ENCODE measurements around the gene HOXA10. TPM values are rescaled to one million over a fixed set of nuclear protein-coding genes. Genes with fewer than 3 reads are reported as not detected.

The HOXA10 gene
- total and polyA plus RNA-seq, 4 donors = 0.21 to 0.29 (median 0.26) TPM; not detected in 1

DNA sequence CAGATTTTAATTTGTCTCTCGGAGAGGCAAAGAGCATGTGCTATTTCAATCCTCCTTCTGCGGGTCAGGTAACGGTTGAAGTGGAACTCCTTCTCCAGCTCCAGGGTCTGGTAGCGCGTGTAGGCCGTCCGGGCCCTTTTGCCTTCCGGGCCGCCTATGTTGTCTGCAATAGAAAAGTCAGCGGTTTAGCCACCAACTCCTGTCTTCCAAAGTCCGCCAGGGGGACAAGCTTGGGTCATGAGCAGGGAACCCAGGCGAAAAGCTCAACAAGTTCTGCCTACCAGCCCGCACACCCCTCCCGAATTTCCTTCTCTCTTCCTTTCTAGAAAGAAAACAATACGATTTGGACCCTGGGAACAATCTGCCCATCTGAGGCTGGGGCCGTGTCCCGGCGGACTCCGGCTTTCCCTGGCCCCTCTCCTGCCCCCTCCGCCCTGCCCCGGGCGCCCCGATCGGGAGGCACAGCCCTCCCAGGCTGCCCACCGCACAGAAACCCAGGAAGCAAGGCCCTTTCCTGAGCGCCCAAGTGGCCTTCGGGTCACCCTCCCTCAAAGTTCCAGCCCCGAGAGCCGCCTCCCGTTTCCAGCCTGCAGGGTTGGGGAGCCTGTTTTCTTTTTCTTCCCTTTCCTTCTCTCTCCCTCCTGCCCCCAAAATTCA lies 32.1 kb downstream of the HOXA10 start:
- no peak for ATAC-seq (ENCODE audit: insufficient read depth, low FRiP score)
- TF ChIP-seq, protein P1, sequence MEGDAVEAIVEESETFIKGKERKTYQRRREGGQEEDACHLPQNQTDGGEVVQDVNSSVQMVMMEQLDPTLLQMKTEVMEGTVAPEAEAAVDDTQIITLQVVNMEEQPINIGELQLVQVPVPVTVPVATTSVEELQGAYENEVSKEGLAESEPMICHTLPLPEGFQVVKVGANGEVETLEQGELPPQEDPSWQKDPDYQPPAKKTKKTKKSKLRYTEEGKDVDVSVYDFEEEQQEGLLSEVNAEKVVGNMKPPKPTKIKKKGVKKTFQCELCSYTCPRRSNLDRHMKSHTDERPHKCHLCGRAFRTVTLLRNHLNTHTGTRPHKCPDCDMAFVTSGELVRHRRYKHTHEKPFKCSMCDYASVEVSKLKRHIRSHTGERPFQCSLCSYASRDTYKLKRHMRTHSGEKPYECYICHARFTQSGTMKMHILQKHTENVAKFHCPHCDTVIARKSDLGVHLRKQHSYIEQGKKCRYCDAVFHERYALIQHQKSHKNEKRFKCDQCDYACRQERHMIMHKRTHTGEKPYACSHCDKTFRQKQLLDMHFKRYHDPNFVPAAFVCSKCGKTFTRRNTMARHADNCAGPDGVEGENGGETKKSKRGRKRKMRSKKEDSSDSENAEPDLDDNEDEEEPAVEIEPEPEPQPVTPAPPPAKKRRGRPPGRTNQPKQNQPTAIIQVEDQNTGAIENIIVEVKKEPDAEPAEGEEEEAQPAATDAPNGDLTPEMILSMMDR (IDR thresholded peaks at IDR 0.05; ENCODE audit: control extremely low read depth, extremely low read depth) = no peak
- Histone ChIP-seq H3K36me3 (ENCODE audit: control insufficient read depth in 4 of 4, insufficient read depth in 4 of 4, low read length in 4 of 4) (peaks cover 0 to 45% (median 7%) of the 10 kb centered on the region in 4 donors), H3K27ac (ENCODE audit: low read depth in 1 of 2, low read length in 1 of 2) (peak overlapping the region in 1 of 2 donors; percentile 84), H3K27me3 (ENCODE audit: control insufficient read depth in 3 of 3, insufficient read depth in 3 of 3, low read length in 2 of 3) (peaks cover 0 to 44% (median 11%) of the 10 kb centered on the region in 3 donors), H3K9me3 (ENCODE audit: control insufficient read depth in 4 of 4, insufficient read depth in 3 of 4, low read length in 3 of 4) (peaks cover 0 to 2% (median 0%) of the 10 kb centered on the region in 4 donors), H3K9ac (ENCODE audit: insufficient read depth in 1 of 2, low read length in 2 of 2) (peak overlapping the region; percentile 97 to 100), H3K4me3 (peak overlapping the region; percentile 89), H3K4me1 (ENCODE audit: control insufficient read depth in 5 of 5, insufficient read depth in 5 of 5, low read length in 5 of 5) (peaks cover 0 to 53% (median 0%) of the 10 kb centered on the region in 5 donors)
- 33 to 64% methylated on average over 30 of the region's 30 CpGs for WGBS, 2 donors
- peak; percentile 61 to 74 (median 62) for DNase-seq

DNA sequence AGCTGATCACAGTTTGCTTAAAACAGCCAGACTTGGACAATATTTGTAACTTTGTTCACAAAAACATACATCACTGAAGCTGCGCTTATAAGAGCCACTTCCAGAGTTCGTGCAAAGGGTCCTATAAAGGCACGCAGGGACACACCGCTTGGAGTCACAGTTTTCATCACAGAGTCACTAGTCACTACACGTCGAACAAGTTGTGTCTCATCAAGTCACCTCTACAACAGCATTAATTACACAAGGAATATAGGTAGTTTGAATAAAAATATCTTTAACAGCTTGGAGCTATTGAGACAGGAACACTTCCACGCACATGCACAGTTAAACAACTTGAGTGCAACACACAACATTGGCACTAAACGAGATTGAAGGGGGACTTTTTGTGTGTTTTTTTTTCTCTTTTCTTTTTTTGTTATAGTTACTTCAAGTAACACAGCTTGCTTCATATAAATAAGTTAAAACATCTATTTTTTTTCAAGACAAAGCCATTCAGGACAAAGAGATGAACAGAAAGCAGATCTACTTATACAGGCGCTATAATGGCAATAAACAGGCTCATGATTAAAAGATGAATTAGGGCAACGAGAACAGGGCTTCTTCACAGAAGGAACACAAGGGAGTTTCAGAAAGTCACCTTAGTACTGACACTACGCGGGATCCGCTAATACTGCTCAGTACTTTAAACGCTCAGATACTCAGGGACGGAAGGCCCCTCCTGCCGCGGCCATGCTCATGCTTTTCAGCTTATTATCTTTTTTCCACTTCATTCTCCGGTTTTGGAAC lies 32.8 kb downstream of the HOXA10 start:
- 49 to 68% methylated on average over 18 of the region's 18 CpGs for WGBS, 2 donors
- DNase-seq = peak; percentile 40 to 80 (median 73)
- TF ChIP-seq, protein P1 (IDR thresholded peaks at IDR 0.05; ENCODE audit: control extremely low read depth, extremely low read depth) = no peak
- ATAC-seq (ENCODE audit: insufficient read depth, low FRiP score) = no peak
- Histone ChIP-seq H3K9me3 (ENCODE audit: control insufficient read depth in 4 of 4, insufficient read depth in 3 of 4, low read length in 3 of 4) (peaks cover 0 to 2% (median 0%) of the 10 kb centered on the region in 4 donors), H3K27me3 (ENCODE audit: control insufficient read depth in 3 of 3, insufficient read depth in 3 of 3, low read length in 2 of 3) (peaks cover 0 to 42% (median 7%) of the 10 kb centered on the region in 3 donors), H3K27ac (ENCODE audit: low read depth in 1 of 2, low read length in 1 of 2) (peak overlapping the region in 1 of 2 donors; percentile 84), H3K4me3 (peak overlapping the region; percentile 89), H3K9ac (ENCODE audit: insufficient read depth in 1 of 2, low read length in 2 of 2) (peak overlapping the region; percentile 97 to 100), H3K36me3 (ENCODE audit: control insufficient read depth in 4 of 4, insufficient read depth in 4 of 4, low read length in 4 of 4) (peaks cover 0 to 45% (median 7%) of the 10 kb centered on the region in 4 donors), H3K4me1 (ENCODE audit: control insufficient read depth in 5 of 5, insufficient read depth in 5 of 5, low read length in 5 of 5) (peaks cover 0 to 52% (median 0%) of the 10 kb centered on the region in 5 donors)

DNA sequence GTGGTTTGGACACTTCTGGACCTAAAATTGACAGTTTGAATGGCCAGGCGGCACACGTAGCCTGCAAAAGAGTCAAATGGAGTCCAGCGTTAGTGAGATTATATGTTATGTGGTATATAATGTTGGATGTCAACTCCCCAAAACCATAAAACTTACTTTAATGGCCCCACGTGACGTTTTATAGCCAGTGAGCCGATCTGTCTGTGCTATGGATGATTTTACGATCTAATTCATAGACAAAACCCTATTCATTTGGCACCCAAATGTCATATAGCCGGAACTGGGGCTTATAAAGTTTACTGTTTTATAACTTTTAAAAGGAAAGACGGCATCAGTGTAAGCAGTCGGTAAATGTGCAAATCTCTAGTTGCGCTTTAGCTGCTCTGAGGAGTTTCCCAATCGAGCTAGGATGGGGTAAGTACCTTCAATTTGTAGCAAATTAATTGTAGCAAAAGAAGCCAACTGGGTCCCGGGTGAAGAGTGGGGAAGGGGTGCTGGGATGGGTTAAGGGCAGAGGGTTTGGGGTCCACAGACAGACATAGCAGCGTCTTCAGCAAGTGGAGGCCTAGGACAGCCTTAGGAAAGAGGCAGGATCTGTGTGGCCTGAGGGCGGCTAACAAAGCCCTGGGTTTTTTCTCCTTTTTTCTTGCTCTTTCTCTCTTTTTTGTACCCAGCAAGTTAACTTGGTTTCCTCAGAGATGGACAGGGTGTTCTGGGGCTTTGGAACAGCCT lies 33.8 kb downstream of the HOXA10 start:
- no peak for ATAC-seq (ENCODE audit: insufficient read depth, low FRiP score)
- H3K27me3 ChIP-seq (ENCODE audit: control insufficient read depth in 3 of 3, insufficient read depth in 3 of 3, low read length in 2 of 3) = peaks cover 0 to 40% (median 11%) of the 10 kb centered on the region in 3 donors

More for the DNA sequence above, 33.8 kb downstream of the HOXA10 start:
- Histone ChIP-seq H3K36me3 (ENCODE audit: control insufficient read depth in 4 of 4, insufficient read depth in 4 of 4, low read length in 4 of 4) (peaks cover 0 to 45% (median 11%) of the 10 kb centered on the region in 4 donors), H3K4me1 (ENCODE audit: control insufficient read depth in 5 of 5, insufficient read depth in 5 of 5, low read length in 5 of 5) (peaks cover 0 to 57% (median 0%) of the 10 kb centered on the region in 5 donors), H3K9ac (ENCODE audit: insufficient read depth in 1 of 2, low read length in 2 of 2) (peak overlapping the region; percentile 82 to 100), H3K27ac (ENCODE audit: low read depth in 1 of 2, low read length in 1 of 2) (peak overlapping the region in 1 of 2 donors; percentile 87), H3K4me3 (peak overlapping the region; percentile 51), H3K9me3 (ENCODE audit: control insufficient read depth in 4 of 4, insufficient read depth in 3 of 4, low read length in 3 of 4) (no peaks in the 10 kb centered on the region)
- WGBS, 2 donors = 45 to 64% methylated on average over 15 of the region's 15 CpGs
- peak in 2 of 3 donors; percentile 29 to 78 for DNase-seq
- TF ChIP-seq, protein P1 (IDR thresholded peaks at IDR 0.05; ENCODE audit: control extremely low read depth, extremely low read depth) = no peak

Measured in lung (tissue), 12 donors.